Astrocyte of the spinal cord (primary cell): ENCODE data around the gene FOXN3.

Source experiments
- DNase-seq: peaks from one replicate; pipeline ENCODE4 v3.0.0; 2011; ENCODE audit warnings: low read depth, low spot score
- H3K4me3 ChIP-seq: 2 replicates; pipeline ENCODE4 v1.5.1; 2011; ENCODE audit warnings: low read depth, mild to moderate bottlenecking, low read length, moderate library complexity
- in situ Hi-C: cut with HindIII; loops from 2 replicates; pipeline ENCODE4 v1.10.0; 2017; ENCODE audit warnings: low sequenced_read_pairs
- TF ChIP-seq, protein P1 (sequence below): IDR thresholded peaks from 2 replicates; pipeline ENCODE4 v1.5.1; 2012; ENCODE audit warnings: low read depth, mild to moderate bottlenecking, low read length, inconsistent platforms

Gene FOXN3

DNA sequence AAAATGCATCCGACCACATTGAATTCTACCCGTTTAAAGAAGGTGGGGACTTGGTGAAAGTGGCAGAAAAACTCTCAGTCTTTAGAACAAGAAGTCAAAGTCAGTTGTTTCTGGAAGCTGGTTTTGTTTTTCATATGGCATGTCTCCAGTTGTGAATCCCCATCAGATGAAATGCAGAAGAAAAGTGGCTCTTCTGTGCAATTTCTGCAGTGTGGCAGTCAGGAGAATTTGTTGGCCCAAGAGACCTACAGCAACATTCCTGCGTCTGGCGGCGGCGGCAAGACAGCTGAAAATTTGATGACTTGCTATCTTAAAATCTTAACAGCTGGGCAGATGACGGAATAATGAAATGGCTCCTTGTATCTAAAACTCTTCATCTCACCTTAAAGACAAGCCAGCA, 201.5 kb downstream of the FOXN3 start:
- in situ Hi-C loops = no loop called here
- TF ChIP-seq, protein P1, sequence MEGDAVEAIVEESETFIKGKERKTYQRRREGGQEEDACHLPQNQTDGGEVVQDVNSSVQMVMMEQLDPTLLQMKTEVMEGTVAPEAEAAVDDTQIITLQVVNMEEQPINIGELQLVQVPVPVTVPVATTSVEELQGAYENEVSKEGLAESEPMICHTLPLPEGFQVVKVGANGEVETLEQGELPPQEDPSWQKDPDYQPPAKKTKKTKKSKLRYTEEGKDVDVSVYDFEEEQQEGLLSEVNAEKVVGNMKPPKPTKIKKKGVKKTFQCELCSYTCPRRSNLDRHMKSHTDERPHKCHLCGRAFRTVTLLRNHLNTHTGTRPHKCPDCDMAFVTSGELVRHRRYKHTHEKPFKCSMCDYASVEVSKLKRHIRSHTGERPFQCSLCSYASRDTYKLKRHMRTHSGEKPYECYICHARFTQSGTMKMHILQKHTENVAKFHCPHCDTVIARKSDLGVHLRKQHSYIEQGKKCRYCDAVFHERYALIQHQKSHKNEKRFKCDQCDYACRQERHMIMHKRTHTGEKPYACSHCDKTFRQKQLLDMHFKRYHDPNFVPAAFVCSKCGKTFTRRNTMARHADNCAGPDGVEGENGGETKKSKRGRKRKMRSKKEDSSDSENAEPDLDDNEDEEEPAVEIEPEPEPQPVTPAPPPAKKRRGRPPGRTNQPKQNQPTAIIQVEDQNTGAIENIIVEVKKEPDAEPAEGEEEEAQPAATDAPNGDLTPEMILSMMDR = no peak
- no peak overlapping the region for H3K4me3 ChIP-seq
- DNase-seq = no peak

DNA sequence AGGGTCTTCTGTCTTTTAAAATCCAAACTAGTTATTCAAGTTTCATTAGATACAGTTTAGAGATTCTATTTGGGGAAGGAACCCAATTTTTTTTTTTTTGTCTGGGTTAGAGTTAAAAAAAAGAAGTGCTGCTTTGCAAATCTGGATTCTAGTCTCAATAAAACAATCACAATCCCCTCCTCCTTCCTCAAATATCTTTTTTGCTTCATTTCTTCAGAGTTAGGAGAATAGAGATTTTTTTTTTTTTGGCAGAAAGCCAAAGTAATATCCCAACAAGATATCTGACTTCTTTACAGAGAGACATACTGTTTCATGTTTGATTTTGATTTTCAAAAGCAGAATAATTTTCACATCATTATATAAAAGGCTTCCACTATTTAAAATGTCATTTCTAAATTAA, 201.9 kb downstream of the FOXN3 start:
- DNase-seq = no peak
- in situ Hi-C loops = no loop called here
- TF ChIP-seq, protein P1 = no peak
- H3K4me3 ChIP-seq = no peak overlapping the region

DNA sequence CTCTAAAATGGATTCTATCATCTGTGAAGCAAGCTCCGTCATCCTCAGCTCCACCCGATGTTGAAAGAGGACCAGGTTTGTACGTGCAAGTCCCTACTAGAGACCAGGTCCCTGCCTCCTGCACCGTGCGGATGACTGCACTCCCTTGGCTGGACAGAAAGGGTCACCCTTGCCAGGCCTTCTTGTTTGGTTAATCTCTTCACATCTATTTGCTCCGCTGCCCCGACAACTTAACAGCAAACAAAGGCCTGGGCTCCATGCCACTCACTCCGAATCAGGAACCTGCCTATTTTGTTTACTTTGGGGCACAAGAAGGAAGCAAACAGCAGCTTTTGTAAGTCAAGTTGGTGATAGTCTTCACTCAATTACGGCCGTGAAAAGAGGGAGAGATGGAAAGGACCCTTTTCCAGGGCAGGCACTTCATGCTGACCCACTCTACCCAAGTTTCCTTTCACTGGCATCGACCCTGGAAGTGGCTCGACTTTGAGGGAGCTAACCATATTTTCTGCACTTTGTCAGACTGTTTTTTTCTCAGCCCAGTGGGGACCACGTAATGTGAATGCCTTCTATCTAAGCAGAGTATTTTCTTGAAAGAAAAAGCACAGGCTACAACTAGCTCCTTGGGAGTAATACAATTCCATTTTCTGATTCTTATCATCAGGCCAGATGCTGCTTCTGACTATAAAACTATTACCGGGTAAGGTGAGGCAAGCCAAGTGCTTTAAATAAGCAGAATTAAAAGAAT, 202.6 kb downstream of the FOXN3 start:
- TF ChIP-seq, protein P1 = peak; percentile 2
- in situ Hi-C loops = no loop called here
- no peak overlapping the region for H3K4me3 ChIP-seq
- DNase-seq = peak; percentile 46

DNA sequence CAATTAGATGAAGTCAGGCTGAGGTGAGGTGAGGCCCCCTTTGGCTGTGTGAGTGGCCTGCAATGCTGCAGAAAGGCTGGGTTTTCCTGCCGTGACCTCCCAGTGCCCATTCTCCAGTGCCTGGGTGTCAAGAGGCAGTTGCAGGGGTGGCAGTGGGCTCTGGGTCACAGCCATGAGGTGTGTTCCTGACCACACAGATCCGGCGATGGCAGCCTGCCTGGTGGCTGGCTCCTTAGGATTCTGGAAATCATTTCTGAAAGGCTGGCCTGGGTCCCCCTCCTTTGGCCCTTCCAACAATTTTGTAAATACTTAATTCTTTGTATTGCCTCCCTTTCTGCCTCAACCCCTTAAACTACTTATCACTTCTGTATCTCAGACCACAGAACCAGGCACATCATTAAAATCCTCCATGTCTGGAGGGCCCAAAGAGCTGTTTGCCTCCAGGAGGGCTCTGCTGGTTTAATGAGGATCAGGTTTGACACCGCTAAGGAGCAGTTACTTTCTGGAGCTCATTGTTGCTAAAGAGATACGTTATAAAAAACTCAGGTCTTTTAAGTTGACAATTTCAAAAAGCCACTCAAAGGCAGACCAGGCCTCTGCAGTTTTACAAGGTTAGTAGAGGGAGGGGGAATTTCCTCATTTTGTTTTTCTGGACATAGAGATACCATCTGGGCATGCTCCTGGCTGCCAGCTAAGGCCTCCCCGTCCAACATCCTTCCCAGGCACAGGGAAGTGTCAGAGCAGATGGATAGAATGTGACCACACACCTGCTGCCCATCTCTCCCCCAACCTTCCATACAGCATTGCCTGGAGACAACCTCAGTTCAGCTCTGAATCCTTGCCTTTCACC, 204.4 kb downstream of the FOXN3 start:
- TF ChIP-seq, protein P1 = no peak
- no peak for DNase-seq
- H3K4me3 ChIP-seq = no peak overlapping the region
- in situ Hi-C loops = no loop called here

DNA sequence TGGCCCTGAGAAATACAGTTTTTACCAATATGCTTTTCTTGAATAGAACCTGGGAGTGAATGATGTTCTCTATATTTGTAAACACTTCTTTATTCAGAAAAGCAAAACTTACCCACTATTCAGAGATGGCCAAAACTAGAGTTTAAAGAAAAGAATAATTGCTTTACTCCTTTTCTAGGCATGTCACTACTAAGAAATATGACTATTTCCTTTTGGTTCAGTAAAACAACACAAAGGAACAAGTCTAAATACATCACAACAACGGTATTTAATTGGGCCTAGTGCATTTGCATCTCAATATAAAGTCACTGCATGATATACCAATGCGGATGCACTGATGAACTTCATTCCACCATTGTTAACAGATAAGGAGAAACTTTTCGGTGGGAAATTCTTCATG, 207.5 kb downstream of the FOXN3 start:
- DNase-seq = no peak
- TF ChIP-seq, protein P1 = no peak
- H3K4me3 ChIP-seq = no peak overlapping the region
- in situ Hi-C loops = no loop called here

DNA sequence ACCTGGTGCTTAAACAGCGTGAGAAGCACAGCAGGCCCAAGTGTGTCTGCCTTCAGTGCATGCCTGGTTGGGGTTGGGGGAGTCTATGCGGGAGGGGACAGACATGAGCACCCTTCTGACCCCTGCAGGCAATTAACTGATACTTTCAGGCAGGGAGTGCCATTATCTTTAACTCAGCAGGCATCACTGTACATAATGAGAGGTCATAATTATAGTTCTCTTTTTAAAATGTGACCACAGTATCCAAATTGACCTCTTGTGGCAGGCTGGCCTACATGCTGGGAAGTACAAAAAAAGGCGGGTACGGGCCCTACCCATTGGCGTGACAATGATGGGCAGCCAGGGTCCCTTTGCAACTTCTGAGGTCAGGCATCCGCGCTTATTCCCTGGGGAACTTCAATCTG, 209.1 kb downstream of the FOXN3 start:
- in situ Hi-C loops = no loop called here
- no peak overlapping the region for H3K4me3 ChIP-seq
- DNase-seq = no peak
- TF ChIP-seq, protein P1 = no peak
